Epidermal melanocyte (primary cell): Measurements from ENCODE around the gene ZNF337.
"Not testable (repeated sequence)": the region's sequence is repeated elsewhere in the genome, so short reads cannot be mapped to it uniquely, and the experiment has no call there.

ENCODE experiments used
- DNase-seq: peaks from one replicate; pipeline ENCODE4 v3.0.0; 2011; ENCODE audit warnings: low spot score; ENCODE audit not compliant: insufficient read length

Gene ZNF337

GRCh38 chr20:25695532-25696370, 902 bp downstream of the ZNF337 start:
- no peak for DNase-seq

- no peak for DNase-seq
Measured at GRCh38 chr20:25692499-25692898, 4.2 kb downstream of the ZNF337 start.

GRCh38 chr20:25690427-25690826, 6.2 kb downstream of the ZNF337 start:
- DNase-seq = no peak

GRCh38 chr20:25686081-25687067, 10.3 kb downstream of the ZNF337 start:
- no peak for DNase-seq

GRCh38 chr20:25685276-25686080, 11.2 kb downstream of the ZNF337 start:
- no peak for DNase-seq

- DNase-seq = not testable (repeated sequence)
Measured at GRCh38 chr20:25683826-25684225, 12.8 kb downstream of the ZNF337 start.

- no peak for DNase-seq
Measured at GRCh38 chr20:25683050-25683449, 13.6 kb downstream of the ZNF337 start.

GRCh38 chr20:25676164-25676809, 20.4 kb downstream of the ZNF337 start:
- DNase-seq = no peak

- no peak for DNase-seq
Measured at GRCh38 chr20:25675161-25675560, 21.5 kb downstream of the ZNF337 start.

- no peak for DNase-seq
Measured at GRCh38 chr20:25672659-25673235, 23.9 kb downstream of the ZNF337 start.

GRCh38 chr20:25669826-25670422, 26.7 kb downstream of the ZNF337 start:
- no peak for DNase-seq

- DNase-seq = no peak
Measured at GRCh38 chr20:25668446-25668845, 28.2 kb downstream of the ZNF337 start.

GRCh38 chr20:25659999-25660398, 36.7 kb downstream of the ZNF337 start:
- no peak for DNase-seq

GRCh38 chr20:25654487-25654886, 42.2 kb downstream of the ZNF337 start:
- DNase-seq = no peak

GRCh38 chr20:25652866-25653265, 43.8 kb downstream of the ZNF337 start:
- not testable (repeated sequence) for DNase-seq

- DNase-seq = no peak
Measured at GRCh38 chr20:25644814-25645213, 51.8 kb downstream of the ZNF337 start.

GRCh38 chr20:25643716-25644115, 52.9 kb downstream of the ZNF337 start:
- no peak for DNase-seq

GRCh38 chr20:25637247-25637646, 59.4 kb downstream of the ZNF337 start:
- no peak for DNase-seq

GRCh38 chr20:25632940-25633790, 63.5 kb downstream of the ZNF337 start:
- DNase-seq = no peak
